ENCODE results near the gene EDEM3.

EDEM3 gene

GRCh38 chr1:184734980-184735379 is 19.7 kb downstream of the EDEM3 start:
- CTCF ChIA-PET: interaction anchor here (0.5 to 0.6 kb wide), 2 partner anchors 59 to 692 kb away, joined by 3 read pairs; no protein-coding TSS in a partner anchor
- DNase-seq (ENCODE audit: extremely low spot score): no peak
- POLR2A ChIA-PET: no interaction called here
- TF ChIP-seq SUZ12 (IDR thresholded peaks at IDR 0.05): no peak

- ChIA-PET POLR2A (no interaction called here), CTCF (no interaction called here)
- no peak for TF ChIP-seq LEF1 (IDR thresholded peaks at IDR 0.05; ENCODE audit: borderline replicate concordance)
- TF ChIP-seq SP1 (IDR thresholded peaks at IDR 0.05): no peak
- TF ChIP-seq HDGF (IDR thresholded peaks at IDR 0.05; ENCODE audit: borderline replicate concordance): no peak
- no peak for TF ChIP-seq ELF4 (IDR thresholded peaks at IDR 0.05)
- TF ChIP-seq BHLHE40 (IDR thresholded peaks at IDR 0.05; ENCODE audit: borderline replicate concordance): no peak
- TF ChIP-seq CTBP1 (IDR thresholded peaks at IDR 0.05; ENCODE audit: borderline replicate concordance): no peak
- TF ChIP-seq ZNF384 (IDR thresholded peaks at IDR 0.05): no peak
Observed at GRCh38 chr1:184724843-184725242, 29.8 kb downstream of the EDEM3 start.

DNA sequence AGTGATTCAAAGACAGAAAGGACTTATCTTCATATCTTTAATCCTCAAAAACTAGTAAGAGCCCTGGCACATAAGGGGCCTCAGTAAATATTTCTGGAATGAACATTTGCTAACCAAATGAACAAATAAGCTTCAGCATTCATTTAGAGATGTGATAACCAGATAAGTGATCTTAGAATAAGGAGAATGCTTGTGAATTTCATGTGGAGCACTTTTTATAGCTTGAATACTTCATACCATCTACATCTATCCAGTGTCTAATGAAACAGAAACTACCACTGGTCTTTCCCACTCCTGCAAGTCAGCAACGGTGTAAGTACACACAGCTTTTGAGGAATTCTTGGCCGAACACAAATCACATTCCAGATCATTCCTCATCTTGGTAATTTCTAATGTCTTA is 38.5 kb downstream of the EDEM3 start:
- ChIA-PET CTCF (no interaction called here), POLR2A (no interaction called here)
- DNase-seq (ENCODE audit: extremely low spot score): no peak
- TF ChIP-seq FOXM1 (IDR thresholded peaks at IDR 0.05; ENCODE audit: borderline replicate concordance): no peak

More at GRCh38 chr1:184724843-184725242, 29.8 kb downstream of the EDEM3 start:
- DNase-seq (ENCODE audit: extremely low spot score): no peak

GRCh38 chr1:184709418-184709817 is 45.2 kb downstream of the EDEM3 start:
- TF ChIP-seq SP1 (IDR thresholded peaks at IDR 0.05) (no peak), TARDBP (IDR thresholded peaks at IDR 0.05) (no peak), FOXK2 (IDR thresholded peaks at IDR 0.05) (no peak), L3MBTL2 (conservative IDR thresholded peaks at IDR 0.05) (no peak), LEF1 (IDR thresholded peaks at IDR 0.05; ENCODE audit: borderline replicate concordance) (no peak), BHLHE40 (IDR thresholded peaks at IDR 0.05; ENCODE audit: borderline replicate concordance) (no peak), ELF4 (IDR thresholded peaks at IDR 0.05) (no peak), SUZ12 (IDR thresholded peaks at IDR 0.05) (no peak), NFRKB (IDR thresholded peaks at IDR 0.05) (no peak), CTBP1 (IDR thresholded peaks at IDR 0.05; ENCODE audit: borderline replicate concordance) (no peak), FOXM1 (IDR thresholded peaks at IDR 0.05; ENCODE audit: borderline replicate concordance) (no peak), HDGF (IDR thresholded peaks at IDR 0.05; ENCODE audit: borderline replicate concordance) (no peak), ARNT (IDR thresholded peaks at IDR 0.05) (no peak), PKNOX1 (IDR thresholded peaks at IDR 0.05) (no peak), FOXA1 (IDR thresholded peaks at IDR 0.05) (no peak), ZNF384 (IDR thresholded peaks at IDR 0.05) (no peak)
- ChIA-PET POLR2A (no interaction called here), CTCF (no interaction called here)
- DNase-seq (ENCODE audit: extremely low spot score): no peak

- no peak for TF ChIP-seq TARDBP (IDR thresholded peaks at IDR 0.05)
- no peak for TF ChIP-seq HDGF (IDR thresholded peaks at IDR 0.05; ENCODE audit: borderline replicate concordance)
- no peak for TF ChIP-seq CTBP1 (IDR thresholded peaks at IDR 0.05; ENCODE audit: borderline replicate concordance)
- TF ChIP-seq ZNF384 (IDR thresholded peaks at IDR 0.05): no peak
- no peak for TF ChIP-seq SP1 (IDR thresholded peaks at IDR 0.05)
- no peak for TF ChIP-seq FOXA1 (IDR thresholded peaks at IDR 0.05)
- no peak for TF ChIP-seq BHLHE40 (IDR thresholded peaks at IDR 0.05; ENCODE audit: borderline replicate concordance)
- TF ChIP-seq LEF1 (IDR thresholded peaks at IDR 0.05; ENCODE audit: borderline replicate concordance): no peak
- no peak for TF ChIP-seq L3MBTL2 (conservative IDR thresholded peaks at IDR 0.05)
- TF ChIP-seq NFRKB (IDR thresholded peaks at IDR 0.05): no peak
- TF ChIP-seq SUZ12 (IDR thresholded peaks at IDR 0.05): no peak
- TF ChIP-seq ELF4 (IDR thresholded peaks at IDR 0.05): no peak
- no peak for TF ChIP-seq FOXK2 (IDR thresholded peaks at IDR 0.05)
- CTCF ChIA-PET: no interaction called here
- POLR2A ChIA-PET: no interaction called here
- DNase-seq (ENCODE audit: extremely low spot score): no peak
Observed at GRCh38 chr1:184708084-184708676, 46.5 kb downstream of the EDEM3 start.

- ChIA-PET POLR2A (no interaction called here), CTCF (no interaction called here)
- no peak for DNase-seq (ENCODE audit: extremely low spot score)
- TF ChIP-seq HDGF (IDR thresholded peaks at IDR 0.05; ENCODE audit: borderline replicate concordance): no peak
- no peak for TF ChIP-seq NFRKB (IDR thresholded peaks at IDR 0.05)
- TF ChIP-seq TARDBP (IDR thresholded peaks at IDR 0.05): no peak
- TF ChIP-seq ZNF384 (IDR thresholded peaks at IDR 0.05): no peak
- no peak for TF ChIP-seq ARNT (IDR thresholded peaks at IDR 0.05)
- TF ChIP-seq BHLHE40 (IDR thresholded peaks at IDR 0.05; ENCODE audit: borderline replicate concordance): no peak
Observed at GRCh38 chr1:184705271-184705670, 49.4 kb downstream of the EDEM3 start.

- ChIA-PET POLR2A (no interaction called here), CTCF (no interaction called here)
- no peak for DNase-seq (ENCODE audit: extremely low spot score)
- TF ChIP-seq PKNOX1 (IDR thresholded peaks at IDR 0.05): no peak
- TF ChIP-seq NFRKB (IDR thresholded peaks at IDR 0.05): no peak
- no peak for TF ChIP-seq ARNT (IDR thresholded peaks at IDR 0.05)
- TF ChIP-seq TARDBP (IDR thresholded peaks at IDR 0.05): no peak
- TF ChIP-seq CTBP1 (IDR thresholded peaks at IDR 0.05; ENCODE audit: borderline replicate concordance): no peak
- no peak for TF ChIP-seq FOXM1 (IDR thresholded peaks at IDR 0.05; ENCODE audit: borderline replicate concordance)
- no peak for TF ChIP-seq ELF4 (IDR thresholded peaks at IDR 0.05)
- TF ChIP-seq FOXK2 (IDR thresholded peaks at IDR 0.05): no peak
- no peak for TF ChIP-seq SP1 (IDR thresholded peaks at IDR 0.05)
- TF ChIP-seq ZNF384 (IDR thresholded peaks at IDR 0.05): no peak
- no peak for TF ChIP-seq SUZ12 (IDR thresholded peaks at IDR 0.05)
- TF ChIP-seq LEF1 (IDR thresholded peaks at IDR 0.05; ENCODE audit: borderline replicate concordance): no peak
- no peak for TF ChIP-seq FOXA1 (IDR thresholded peaks at IDR 0.05)
- TF ChIP-seq BHLHE40 (IDR thresholded peaks at IDR 0.05; ENCODE audit: borderline replicate concordance): no peak
- no peak for TF ChIP-seq HDGF (IDR thresholded peaks at IDR 0.05; ENCODE audit: borderline replicate concordance)
- TF ChIP-seq L3MBTL2 (conservative IDR thresholded peaks at IDR 0.05): no peak
Observed at GRCh38 chr1:184701816-184702215, 52.8 kb downstream of the EDEM3 start.
